WERI-Rb-1 (cell line): Measurements from ENCODE around the gene TMPRSS12.
"Not testable (repeated sequence)": the region's sequence is repeated elsewhere in the genome, so short reads cannot be mapped to it uniquely, and the experiment has no call there.

Source experiments
- DNase-seq: peaks from one replicate; pipeline ENCODE4 v3.0.0-alpha.2; 2020
- H3K27ac ChIP-seq: fragments of 250-450 bp; sonication (Bioruptor Pico); 2 replicates; pipeline ENCODE4 v1.5.1; 2020; ENCODE audit warnings: mild to moderate bottlenecking, moderate library complexity
- H3K27me3 ChIP-seq: fragments of 250-450 bp; sonication (Bioruptor Pico); 2 replicates; pipeline ENCODE4 v1.5.1; 2021; ENCODE audit warnings: mild to moderate bottlenecking, low read depth, moderate library complexity; ENCODE audit not compliant: insufficient read depth, severe bottlenecking
- H3K36me3 ChIP-seq: fragments of 250-450 bp; sonication (Bioruptor Pico); 2 replicates; pipeline ENCODE4 v1.5.1; 2020; ENCODE audit warnings: mild to moderate bottlenecking, moderate library complexity
- H3K4me3 ChIP-seq: 2 replicates; pipeline ENCODE4 v1.5.1; 2011; ENCODE audit warnings: low read depth, mild to moderate bottlenecking, control low read depth, low read length
- H3K9me3 ChIP-seq: fragments of 250-450 bp; sonication (Bioruptor Pico); 2 replicates; pipeline ENCODE4 v1.5.1; 2021; ENCODE audit warnings: mild to moderate bottlenecking, moderate library complexity; ENCODE audit not compliant: severe bottlenecking
- CTCF ChIP-seq: IDR thresholded peaks from 2 replicates; pipeline ENCODE4 v1.5.1; 2011; ENCODE audit warnings: low read depth, mild to moderate bottlenecking, control low read depth, inconsistent platforms, low read length

The TMPRSS12 gene

GRCh38 chr12:50882563-50882962 is 39.8 kb downstream of the TMPRSS12 start:
- H3K27ac ChIP-seq: no peak overlapping the region
- no peak for TF ChIP-seq CTCF

GRCh38 chr12:50887191-50887590 is 44.5 kb downstream of the TMPRSS12 start:
- Histone ChIP-seq H3K27me3 (no peaks in the 10 kb centered on the region), H3K36me3 (no peaks in the 10 kb centered on the region), H3K4me3 (no peak overlapping the region), H3K27ac (no peak overlapping the region), H3K9me3 (peaks cover 5% of the 10 kb centered on the region)
- TF ChIP-seq CTCF: no peak
- DNase-seq: no peak

More at GRCh38 chr12:50882563-50882962, 39.8 kb downstream of the TMPRSS12 start:
- H3K9me3 ChIP-seq: peaks cover 5% of the 10 kb centered on the region
- no peaks in the 10 kb centered on the region for H3K36me3 ChIP-seq
- H3K27me3 ChIP-seq: no peaks in the 10 kb centered on the region
- no peak overlapping the region for H3K4me3 ChIP-seq
- no peak for DNase-seq

- Histone ChIP-seq H3K4me3 (no peak overlapping the region), H3K27me3 (no peaks in the 10 kb centered on the region), H3K27ac (no peak overlapping the region), H3K36me3 (no peaks in the 10 kb centered on the region), H3K9me3 (no peaks in the 10 kb centered on the region)
- no peak for TF ChIP-seq CTCF
- no peak for DNase-seq
These were observed 45.9 kb downstream of the TMPRSS12 start for GRCh38 chr12:50888666-50889065.

GRCh38 chr12:50894241-50894640 is 51.5 kb downstream of the TMPRSS12 start:
- no peak for TF ChIP-seq CTCF
- Histone ChIP-seq H3K4me3 (no peak overlapping the region), H3K27ac (no peak overlapping the region), H3K36me3 (no peaks in the 10 kb centered on the region), H3K27me3 (no peaks in the 10 kb centered on the region), H3K9me3 (no peaks in the 10 kb centered on the region)
- no peak for DNase-seq

- no peaks in the 10 kb centered on the region for H3K36me3 ChIP-seq
- peaks cover 9% of the 10 kb centered on the region for H3K9me3 ChIP-seq
- TF ChIP-seq CTCF: no peak
- no peak overlapping the region; the same call in 1 of the 2 replicates for H3K4me3 ChIP-seq
- no peak overlapping the region for H3K27ac ChIP-seq
- no peaks in the 10 kb centered on the region for H3K27me3 ChIP-seq
- peak; percentile 70 for DNase-seq
These were observed 59.0 kb downstream of the TMPRSS12 start for GRCh38 chr12:50901685-50902113.

GRCh38 chr12:50908479-50908878 is 65.8 kb downstream of the TMPRSS12 start:
- not testable (repeated sequence) for H3K27ac ChIP-seq, DNase-seq, H3K4me3 ChIP-seq, H3K27me3 ChIP-seq, H3K36me3 ChIP-seq
- H3K9me3 ChIP-seq: peaks cover 15% of the 10 kb centered on the region

- DNase-seq, H3K36me3 ChIP-seq, H3K27ac ChIP-seq, H3K4me3 ChIP-seq, H3K27me3 ChIP-seq: not testable (repeated sequence)
- peaks cover 34% of the 10 kb centered on the region for H3K9me3 ChIP-seq
These were observed 69.6 kb downstream of the TMPRSS12 start for GRCh38 chr12:50912361-50912760.
